HG02623 (cell line): ENCODE measurements around the gene SULT1A2.
"Not testable (repeated sequence)": the region's sequence is repeated elsewhere in the genome, so short reads cannot be mapped to it uniquely, and the experiment has no call there.

Experiments used
- ATAC-seq: cut with Tn5 transposase; IDR thresholded peaks from one replicate; pipeline ENCODE4 v1.9.1; 2021; ENCODE audit warnings: moderate library complexity; ENCODE audit not compliant: unreplicated experiment

SULT1A2 gene

GRCh38 chr16:28596840-28597691, at the start of gene SULT1A2:
Gene SULT1A2, minus strand, starts transcription at chr16:28597050. Its CDS starts 1,120 bp downstream, at chr16:28595930.
- no peak for ATAC-seq

GRCh38 chr16:28639959-28640358, 43.1 kb upstream of the SULT1A2 start:
- not testable (repeated sequence) for ATAC-seq

DNA sequence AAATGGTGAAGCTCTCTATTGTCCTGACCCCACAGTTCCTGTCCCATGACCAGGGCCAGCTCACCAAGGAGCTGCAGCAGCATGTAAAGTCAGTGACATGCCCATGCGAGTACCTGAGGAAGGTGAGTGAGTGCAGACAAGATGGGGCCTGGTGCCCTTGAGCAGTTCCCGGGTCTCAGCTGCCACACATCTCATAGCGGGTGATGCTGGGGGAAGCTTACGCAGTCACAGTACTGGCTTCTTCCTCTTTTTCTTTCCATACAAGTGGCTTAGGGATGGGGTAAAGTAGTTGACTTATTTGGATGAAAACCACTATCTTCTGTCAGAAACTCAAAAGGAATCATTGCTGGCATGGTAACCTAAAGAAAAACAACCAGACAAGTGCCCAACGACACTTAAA, 41.5 kb upstream of the SULT1A2 start:
- not testable (repeated sequence) for ATAC-seq

DNA sequence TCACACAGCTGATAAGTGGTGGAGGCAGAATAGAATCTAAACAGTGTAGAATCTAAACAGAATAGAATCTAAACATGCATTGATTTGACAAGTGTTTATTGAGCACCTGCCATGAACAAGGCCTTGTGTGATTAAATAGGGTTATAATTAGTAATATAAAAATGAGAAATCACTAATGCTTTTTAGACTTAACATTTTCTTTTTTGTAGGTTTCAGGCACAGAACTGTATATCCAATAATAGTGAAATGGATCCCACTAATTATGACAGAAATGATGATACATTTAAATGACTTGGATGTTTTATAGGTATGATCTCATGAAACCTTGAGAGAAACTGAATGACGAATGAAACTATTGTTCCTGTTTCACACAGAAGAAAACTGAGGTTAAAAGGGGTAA, 40.9 kb upstream of the SULT1A2 start, which contains the start of gene NPIPB8:
Gene NPIPB8 (plus strand): TSS at position 301 of the 400 bp plus-strand sequence. CDS start 296 bp downstream, outside the sequence.
- ATAC-seq, result not testable (repeated sequence)

DNA sequence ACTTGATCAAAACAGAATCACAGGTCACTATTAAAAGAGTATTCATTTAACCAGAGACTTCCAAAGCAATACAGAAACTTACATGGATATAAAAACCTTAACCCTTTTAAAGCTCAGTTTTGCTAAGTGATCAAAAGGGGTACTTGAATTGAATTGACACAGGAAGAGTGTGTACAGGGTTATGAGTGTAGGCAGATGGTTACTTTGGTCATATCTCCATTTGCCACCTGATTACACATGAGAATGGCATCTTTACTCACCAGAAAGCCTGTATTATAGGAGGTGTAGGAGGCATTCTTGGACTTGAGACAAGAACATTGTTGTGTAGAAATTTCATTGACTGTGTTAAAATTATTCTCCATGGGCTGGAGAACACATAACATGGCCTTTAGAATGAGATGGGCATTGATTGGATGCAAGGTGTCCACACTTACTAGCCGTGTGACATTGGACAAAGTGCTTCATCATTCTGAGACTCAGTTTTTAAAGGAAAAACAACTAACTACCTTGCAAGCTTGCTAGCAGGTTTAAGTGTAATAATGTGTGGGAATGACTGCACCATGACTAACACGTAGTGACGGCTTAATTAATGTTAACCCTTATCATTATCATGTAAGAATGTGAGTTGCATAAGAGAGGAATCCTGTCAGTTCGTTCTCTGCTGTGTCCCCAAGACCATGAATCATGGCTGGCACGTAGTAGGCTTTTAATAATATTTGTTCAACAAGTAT, 39.4 kb upstream of the SULT1A2 start:
- not testable (repeated sequence) for ATAC-seq

DNA sequence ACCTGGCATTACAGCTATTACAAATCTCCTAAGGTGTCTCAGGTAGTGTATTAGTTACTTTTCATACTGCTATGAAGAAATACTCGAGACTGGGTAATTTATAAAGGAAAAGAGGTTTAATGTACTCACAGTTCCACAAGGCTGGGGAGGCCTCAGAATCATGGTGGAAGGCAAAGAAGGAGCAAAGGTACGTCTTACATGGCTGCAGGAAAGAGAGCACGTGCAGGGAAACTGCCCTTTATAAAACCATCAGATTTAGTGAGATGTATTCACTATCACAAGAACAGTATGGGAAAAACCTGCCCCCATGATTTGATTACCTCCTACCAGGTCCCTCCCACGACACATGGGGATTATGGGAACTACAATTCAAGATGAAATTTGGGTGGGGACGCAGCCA, 34.1 kb upstream of the SULT1A2 start:
- not testable (repeated sequence) for ATAC-seq

- ATAC-seq, result no peak
Observed at GRCh38 chr16:28623172-28623711, 26.4 kb upstream of the SULT1A2 start.

- ATAC-seq, result not testable (repeated sequence)
Observed at GRCh38 chr16:28622532-28623171, 25.8 kb upstream of the SULT1A2 start.

GRCh38 chr16:28621481-28622155, 24.8 kb upstream of the SULT1A2 start:
- no peak for ATAC-seq

DNA sequence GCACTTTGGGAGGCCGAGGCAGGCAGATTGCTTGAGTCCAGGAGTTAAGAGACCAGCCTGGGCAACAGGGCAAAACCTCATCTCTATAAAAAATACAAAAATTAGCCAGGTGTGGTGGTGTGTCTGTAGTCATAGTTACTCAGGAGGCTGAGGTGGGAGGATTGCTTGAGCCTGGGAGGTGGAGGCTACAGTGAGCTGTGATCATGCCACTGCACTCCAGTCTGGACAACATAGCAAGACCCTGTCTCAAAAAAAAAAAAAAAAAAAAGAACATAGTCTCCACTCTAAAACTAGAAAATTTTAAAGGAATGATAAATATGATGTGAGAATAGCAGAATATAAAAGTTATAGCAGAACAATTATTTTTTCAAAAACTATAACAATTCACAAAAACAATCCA, 23.5 kb upstream of the SULT1A2 start:
- not testable (repeated sequence) for ATAC-seq

GRCh38 chr16:28617874-28618273, 21.0 kb upstream of the SULT1A2 start:
- no peak for ATAC-seq

- no peak for ATAC-seq
Observed at GRCh38 chr16:28616636-28617035, 19.8 kb upstream of the SULT1A2 start.

DNA sequence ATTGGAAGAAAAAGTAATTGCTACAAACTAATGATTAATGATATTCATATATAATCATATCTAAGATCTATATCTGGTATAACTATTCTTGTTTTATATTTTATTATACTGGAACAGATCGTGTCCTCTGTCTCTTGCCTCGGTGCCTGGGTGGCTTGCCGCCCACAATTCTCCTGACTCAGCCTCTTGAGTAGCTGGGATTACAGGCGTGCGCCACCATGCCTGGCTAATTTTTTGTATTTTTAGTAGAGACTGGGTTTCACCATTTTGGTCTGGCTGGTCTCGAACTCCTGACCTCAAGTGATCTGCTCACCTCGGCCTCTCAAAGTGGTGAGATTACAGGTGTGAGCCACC, 19.4 kb upstream of the SULT1A2 start:
- ATAC-seq, result not testable (repeated sequence)

DNA sequence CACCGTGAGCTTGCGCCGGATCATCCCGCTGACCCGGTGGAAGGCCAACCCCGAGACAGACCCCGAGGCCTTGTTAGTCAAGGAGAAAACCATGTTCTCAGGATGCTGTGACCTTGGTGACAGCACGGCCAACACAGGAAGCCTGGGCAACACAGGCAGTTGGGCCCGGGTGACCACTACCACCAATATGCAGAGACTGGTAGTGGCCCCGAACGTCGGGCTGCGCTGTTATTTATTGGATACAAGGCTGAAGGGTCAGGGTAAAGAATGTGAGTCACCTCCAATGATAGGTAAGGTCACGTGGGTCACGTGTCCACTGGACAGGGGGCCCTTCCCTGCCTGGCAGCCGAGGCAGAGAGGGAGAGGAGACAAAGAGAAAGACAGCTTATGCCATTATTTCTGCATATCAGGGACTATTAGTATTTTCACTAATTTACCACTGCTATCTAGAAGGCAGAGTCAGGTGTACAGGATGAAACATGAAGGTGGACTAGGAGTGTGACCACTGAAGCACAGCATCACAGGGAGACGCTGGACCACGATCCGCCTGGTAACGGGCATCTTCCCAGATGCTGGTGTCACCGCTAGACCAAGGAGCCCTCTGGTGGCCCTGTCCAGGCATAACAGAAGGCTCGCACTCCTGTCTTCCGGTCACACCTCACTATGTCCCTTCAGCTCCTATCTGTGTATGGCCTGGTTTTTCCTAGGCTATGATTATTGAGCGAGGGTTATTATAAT, 18.8 kb upstream of the SULT1A2 start:
- ATAC-seq, result not testable (repeated sequence)

DNA sequence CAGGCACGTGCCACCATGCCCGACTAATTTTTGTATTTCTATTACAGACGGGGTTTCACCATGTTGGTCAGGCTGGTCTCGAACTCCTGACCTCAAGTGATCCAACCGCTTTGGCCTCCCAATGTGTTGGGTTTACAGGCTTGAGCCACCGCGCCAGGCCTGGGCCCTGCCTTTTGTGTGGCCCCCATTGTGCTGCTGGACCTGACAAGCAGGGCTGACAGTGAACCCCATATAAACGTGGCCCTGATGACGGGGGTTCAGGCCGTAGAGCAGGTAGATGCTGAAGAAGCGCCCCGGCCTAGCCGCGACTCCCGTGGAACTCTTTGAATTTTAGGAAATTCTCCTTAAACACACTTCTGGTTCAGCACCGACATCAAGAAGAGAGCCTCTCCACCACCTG, 17.7 kb upstream of the SULT1A2 start:
- not testable (repeated sequence) for ATAC-seq

DNA sequence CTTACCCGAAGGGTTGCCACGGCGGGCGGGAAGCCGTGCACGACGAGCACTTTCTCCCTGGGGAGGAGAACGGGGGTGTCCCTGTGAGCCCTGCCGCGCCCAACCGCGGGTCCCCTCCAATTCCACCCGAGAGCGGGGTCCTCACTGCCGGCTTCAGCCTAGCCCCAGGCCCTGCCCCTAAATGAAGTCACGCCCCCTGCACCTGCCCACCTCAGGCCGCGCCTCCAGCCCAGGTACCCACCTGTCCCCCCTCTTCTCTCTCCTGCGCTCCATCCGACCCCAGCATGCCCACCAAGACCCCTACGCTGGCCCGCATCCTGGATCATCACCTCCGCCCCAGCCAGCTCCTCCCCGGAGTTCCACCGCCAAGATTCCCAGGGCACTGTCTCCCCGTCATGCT, 17.1 kb upstream of the SULT1A2 start:
- ATAC-seq, result not testable (repeated sequence)

DNA sequence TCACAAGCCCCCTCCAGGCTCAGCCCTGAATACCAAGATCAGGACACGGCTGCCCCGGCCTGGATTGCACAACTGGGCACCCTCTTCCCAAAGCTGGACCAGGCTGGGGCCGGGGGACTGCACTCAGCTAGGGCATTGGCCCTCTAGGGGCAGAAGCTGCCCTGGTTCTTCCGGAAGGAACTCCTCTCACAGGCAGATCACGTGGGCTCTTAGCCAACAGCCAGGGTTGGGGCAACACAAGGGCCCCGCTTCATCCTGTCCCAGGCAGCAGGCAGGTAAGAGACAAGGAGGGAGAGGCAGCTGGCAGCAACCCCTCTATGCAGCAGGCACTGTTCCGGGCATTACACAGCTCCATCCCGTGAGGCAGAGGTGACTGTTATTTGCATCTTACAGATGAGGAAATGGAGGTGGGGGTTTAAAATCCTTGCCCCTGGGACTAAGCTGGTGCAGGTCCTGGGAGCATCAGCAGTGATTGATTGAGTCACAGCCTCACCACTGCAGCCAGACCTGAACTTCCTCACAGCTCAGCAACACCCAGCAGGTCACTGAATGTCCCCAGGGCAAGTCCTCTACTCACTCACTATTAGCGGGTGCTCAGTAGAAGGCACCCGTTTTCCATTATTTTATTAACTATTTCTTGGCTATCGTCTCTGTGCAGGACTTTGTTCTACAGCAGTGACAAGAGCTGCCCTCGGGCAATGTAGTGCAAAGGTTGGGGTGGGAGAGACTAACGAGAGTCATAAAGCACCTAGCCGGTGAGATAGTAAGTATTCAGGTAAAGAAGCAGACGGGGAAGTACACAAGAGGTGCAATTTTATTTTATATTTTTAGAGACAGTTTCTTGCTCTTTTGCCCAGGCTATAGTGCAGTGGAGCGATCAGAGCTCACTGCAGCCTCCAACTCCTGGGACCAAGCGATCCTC, 15.8 kb upstream of the SULT1A2 start:
- ATAC-seq, result not testable (repeated sequence)

- no peak for ATAC-seq
Observed at GRCh38 chr16:28610595-28611191, 13.8 kb upstream of the SULT1A2 start.
